COLO668 (cell line): Measurements from ENCODE around the gene RPS6KL1.
"Not testable (repeated sequence)": the region's sequence is repeated elsewhere in the genome, so short reads cannot be mapped to it uniquely, and the experiment has no call there.

Source experiments
- DNase-seq: peaks from one replicate; lab custom pipeline; 2025; ENCODE audit not compliant: unreplicated experiment; lab: John Stamatoyannopoulos, UW

Gene RPS6KL1

GRCh38 chr14:74937171-74937570 lies 14.1 kb upstream of the RPS6KL1 start:
- no peak for DNase-seq

GRCh38 chr14:74936731-74937130 lies 13.7 kb upstream of the RPS6KL1 start:
- DNase-seq: no peak

DNA sequence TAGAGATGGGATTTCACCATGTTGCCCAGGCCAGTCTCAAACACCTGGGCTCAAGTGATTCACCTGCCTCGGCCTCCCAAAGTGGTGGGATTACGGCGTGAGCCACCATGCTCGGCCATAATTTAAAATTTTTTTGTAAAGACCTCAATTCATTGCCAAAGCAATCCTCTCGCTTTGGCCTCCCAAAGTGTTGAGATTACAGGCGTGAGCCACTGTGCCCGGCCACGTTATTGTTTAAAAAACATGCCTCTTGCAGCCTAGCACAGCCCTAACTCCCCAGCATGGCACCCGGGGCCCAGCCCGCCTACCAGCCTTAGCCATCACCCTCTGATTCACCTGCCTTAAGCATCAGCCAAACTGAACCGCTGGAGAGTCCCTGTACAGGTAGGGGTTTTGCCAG lies 13.1 kb upstream of the RPS6KL1 start:
- DNase-seq: no peak

GRCh38 chr14:74935360-74935680 lies 12.3 kb upstream of the RPS6KL1 start:
- no peak for DNase-seq

- DNase-seq: no peak
Measured at GRCh38 chr14:74934476-74935359, 11.7 kb upstream of the RPS6KL1 start.

- no peak for DNase-seq
Measured at GRCh38 chr14:74934041-74934440, 11.0 kb upstream of the RPS6KL1 start.

DNA sequence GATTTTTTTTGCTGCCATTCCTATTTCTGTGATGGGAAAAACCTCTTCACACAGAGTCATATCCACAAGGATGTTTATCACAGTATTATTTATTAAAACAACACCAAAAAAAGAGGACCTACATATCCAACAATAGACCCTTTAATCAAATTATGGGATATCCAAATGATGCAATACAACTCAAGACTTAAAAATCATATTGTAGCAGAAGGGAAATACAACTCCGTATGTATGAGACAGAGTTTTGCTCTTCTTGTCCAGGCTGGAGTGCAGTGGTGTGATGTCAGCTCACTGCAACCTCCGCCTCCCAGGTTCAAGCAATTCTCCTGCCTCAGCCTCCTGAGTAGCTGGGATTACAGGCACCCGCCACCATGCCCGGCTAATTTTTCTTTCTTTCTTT lies 9.9 kb upstream of the RPS6KL1 start:
- not testable (repeated sequence) for DNase-seq

DNA sequence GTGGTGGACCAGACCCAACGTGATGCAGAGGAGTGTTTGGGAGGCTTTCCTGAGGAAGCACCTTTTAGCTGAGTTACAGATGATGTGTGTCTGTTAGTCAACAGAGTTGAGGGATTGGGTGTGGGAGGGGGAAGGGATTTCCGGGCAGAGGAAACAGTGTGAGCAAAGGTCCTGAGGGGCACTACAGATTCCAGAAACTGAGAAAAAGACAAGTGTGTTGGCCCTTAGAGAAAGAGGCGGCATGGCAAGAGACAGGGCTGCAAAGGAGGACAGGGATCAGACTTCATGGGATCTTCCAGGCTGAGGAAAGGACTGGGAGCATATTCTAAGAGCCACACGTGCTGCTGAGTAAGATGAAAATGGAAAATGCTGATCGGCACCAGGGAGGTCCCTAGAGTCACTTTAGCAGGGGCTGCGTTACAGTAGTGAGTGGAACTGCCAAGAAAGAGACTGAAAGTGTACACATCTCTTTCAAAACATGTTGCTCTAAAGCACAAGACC lies 9.4 kb upstream of the RPS6KL1 start:
- DNase-seq: no peak

DNA sequence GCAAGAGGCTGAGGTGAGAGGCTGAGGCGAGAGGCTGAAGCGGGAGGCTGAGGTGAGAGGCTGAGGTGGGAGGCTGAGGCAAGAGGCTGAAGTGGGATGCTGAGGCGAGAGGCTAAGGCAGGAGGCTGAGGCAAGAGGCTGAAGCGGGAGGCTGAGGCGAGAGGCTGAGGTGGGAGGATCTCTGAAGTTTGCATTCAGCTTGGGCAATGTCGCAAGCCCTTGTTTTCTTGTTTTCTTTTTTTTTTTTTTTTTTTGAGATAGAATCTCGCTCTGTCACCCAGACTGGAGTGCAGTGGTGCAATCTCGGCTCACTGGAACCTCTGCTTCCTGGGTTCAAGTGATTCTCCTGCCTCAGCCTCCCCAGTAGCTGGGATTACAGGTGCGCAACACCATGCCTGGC lies 8.7 kb upstream of the RPS6KL1 start:
- not testable (repeated sequence) for DNase-seq

GRCh38 chr14:74929242-74929641 lies 6.2 kb upstream of the RPS6KL1 start:
- no peak for DNase-seq

DNA sequence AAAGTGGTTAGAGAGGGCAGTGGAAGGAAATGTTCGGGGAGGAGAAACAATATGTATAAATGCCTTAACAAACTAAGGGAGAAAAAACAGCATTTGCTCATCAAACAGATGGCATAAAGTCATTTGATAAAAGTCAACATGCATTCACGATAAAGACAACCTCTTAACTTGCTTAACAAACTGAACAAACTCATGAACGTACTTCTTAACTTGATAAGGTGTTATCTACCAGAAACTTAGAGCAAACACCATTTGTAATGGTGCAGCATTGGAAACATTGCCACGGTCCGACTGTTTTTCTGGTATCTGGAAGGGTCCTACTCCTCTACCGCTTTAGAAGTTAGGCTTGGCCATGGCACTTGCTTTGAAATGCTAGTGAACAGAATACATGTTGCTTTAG lies 4.2 kb upstream of the RPS6KL1 start:
- no peak for DNase-seq

DNA sequence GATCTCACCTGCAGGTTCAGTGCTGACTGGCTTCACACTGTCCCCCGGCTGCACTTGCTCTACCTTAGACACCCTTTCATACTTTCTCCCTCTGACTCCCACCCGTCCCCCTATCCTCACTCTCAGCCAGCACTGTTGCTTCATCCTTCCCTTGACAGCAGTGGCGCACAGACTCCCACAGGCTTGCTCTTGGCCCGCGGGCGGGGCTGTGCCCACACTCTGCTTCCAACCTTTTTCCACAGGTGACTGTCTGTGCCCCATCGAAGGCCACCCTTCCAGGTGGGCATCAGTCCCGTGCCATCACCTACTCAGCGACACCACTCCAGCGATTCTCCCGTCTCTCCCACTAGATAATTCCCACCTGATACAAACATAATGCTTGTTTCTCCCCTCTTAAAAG lies 1.0 kb upstream of the RPS6KL1 start:
- no peak for DNase-seq

- DNase-seq: no peak
Measured at GRCh38 chr14:74921987-74922751, 891 bp downstream of the RPS6KL1 start.

- DNase-seq: no peak
Measured at GRCh38 chr14:74921053-74921620, 1.9 kb downstream of the RPS6KL1 start.

DNA sequence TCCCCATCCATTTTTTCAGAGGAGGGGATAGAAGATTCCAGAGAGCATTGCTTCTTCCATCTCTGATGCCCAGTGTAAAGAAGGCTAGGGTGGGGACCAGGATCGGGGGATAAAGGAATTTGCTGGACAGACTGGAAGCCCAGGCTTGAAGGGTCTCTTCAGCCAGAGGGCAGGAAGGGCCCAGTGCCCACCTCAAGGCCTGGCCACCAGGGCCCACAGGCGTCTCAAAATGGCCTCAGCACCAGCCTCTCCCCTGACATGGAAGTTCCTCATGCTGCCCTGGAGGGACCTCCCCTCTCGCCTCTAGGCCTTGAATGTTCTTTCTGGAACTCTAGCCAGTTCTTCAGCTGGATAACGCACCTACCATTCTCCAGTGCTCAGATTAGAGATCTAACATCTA lies 2.8 kb downstream of the RPS6KL1 start:
- DNase-seq: no peak

DNA sequence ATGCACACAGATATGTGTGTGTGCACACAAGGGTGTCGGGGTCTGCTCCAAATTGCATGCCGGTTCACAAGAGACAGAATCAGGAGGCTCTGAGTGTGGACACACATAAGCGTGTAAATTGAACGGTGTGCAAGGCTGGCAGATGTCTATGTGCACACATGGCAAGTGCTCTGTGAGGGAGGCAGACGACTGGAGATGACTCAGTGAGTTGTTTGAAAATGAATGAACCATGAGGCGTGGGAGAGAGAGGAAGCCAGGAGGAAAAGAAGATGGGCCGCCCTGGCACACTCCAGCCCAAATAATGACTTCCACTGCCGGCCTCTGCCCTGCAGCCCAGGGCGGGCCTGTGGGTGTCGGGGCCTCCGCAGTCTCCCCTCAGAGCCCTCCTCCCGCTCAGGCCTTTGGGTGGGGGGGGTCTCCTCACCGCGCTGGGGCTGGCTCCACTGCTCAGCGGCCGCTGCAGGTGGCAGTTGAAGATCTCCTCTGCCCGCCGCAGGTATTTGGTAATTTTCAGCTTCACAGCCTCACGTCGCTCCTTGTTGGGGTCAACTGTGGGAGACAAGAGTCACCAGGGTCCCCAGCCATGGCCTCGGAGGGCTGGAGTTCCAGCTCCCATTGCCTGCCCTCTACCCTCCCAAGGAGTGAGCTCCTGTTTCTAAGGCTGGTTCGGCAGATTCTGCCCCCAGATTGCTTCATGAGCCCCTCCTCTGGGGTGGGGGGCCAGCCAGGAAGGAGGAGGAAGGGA lies 3.5 kb downstream of the RPS6KL1 start:
- DNase-seq: no peak

DNA sequence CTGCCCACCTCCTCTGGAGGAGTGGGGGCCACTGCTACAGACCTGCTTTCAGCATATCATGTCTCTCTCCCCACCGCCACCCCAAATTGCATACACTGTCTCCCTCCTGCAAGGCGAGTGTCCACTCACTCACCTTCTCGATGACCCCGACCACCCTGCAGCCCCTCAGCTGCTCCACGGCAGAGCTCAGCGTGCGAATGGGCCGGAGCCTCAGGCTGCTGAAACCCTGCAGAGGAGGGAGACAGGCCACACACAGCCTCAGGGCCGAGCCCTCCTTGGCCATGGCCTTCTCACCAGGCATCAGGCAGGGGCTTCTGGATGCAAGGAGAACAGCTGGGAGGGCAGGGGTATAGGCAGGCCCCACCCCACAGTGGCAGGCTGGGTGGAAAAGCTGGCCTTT lies 4.7 kb downstream of the RPS6KL1 start:
- no peak for DNase-seq

DNA sequence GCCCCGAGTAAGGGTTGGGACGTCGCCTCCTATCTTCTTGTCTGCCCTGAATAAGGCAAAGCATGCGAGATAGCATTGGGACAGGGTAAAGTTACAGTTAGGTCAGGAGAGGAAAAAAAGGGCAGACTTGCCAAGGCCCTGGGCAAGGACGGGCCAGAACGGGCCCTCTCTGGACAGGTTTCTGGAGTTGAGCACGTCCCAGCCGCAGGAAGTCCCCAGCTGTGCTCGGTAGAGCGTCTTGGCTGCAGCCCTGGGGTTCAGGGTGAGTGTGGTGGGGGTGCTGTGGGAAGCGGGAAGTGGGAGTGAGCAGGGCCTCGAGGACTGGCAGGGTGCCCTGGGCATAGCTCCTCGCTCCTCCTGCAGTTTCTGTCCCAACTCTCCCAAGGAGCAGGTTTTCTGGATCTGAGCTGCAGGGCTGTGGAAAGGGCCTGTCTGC lies 5.4 kb downstream of the RPS6KL1 start:
- DNase-seq: no peak

DNA sequence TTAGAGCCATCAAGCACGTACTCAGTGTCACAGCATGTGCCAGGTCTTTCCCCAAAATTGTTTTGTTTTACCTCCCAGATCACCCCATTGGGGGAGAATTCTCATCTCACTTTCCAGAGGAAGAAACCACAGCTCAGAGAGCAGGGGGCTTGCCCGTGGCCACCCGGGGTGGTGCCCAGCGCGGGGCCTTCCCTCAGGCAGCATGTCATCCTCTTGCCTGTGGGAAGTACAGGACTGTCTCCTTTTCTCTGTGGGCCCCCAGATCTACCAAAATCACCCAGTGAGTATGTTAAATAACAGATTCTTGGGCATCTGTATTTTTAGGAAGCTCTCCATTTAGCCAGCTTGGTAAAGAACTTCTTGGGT lies 5.9 kb downstream of the RPS6KL1 start:
- DNase-seq: no peak

- DNase-seq: no peak
Measured at GRCh38 chr14:74915826-74916225, 7.2 kb downstream of the RPS6KL1 start.

- DNase-seq: no peak
Measured at GRCh38 chr14:74915426-74915825, 7.6 kb downstream of the RPS6KL1 start.
